ENCODE data around the gene BBS9.

Gene BBS9

DNA sequence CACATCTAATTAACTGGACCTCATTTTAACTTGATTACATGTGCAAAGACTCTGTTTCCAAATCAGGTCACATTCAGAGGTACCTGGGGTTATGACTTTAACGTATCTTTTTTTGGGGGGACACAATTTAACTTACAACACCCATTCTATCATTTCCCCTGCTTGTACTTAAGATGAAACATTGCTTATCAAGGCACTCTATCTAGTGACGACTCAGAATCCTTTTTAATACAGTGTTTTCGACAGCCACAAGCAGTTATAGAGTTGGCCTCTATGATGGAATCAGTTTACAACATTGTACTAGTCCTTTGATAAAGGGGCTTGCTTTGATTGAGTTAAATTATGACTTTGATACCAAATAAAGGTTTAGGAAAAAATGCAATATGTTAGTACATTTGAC, 22.7 kb downstream of the BBS9 start:
- TF ChIP-seq, protein P1, sequence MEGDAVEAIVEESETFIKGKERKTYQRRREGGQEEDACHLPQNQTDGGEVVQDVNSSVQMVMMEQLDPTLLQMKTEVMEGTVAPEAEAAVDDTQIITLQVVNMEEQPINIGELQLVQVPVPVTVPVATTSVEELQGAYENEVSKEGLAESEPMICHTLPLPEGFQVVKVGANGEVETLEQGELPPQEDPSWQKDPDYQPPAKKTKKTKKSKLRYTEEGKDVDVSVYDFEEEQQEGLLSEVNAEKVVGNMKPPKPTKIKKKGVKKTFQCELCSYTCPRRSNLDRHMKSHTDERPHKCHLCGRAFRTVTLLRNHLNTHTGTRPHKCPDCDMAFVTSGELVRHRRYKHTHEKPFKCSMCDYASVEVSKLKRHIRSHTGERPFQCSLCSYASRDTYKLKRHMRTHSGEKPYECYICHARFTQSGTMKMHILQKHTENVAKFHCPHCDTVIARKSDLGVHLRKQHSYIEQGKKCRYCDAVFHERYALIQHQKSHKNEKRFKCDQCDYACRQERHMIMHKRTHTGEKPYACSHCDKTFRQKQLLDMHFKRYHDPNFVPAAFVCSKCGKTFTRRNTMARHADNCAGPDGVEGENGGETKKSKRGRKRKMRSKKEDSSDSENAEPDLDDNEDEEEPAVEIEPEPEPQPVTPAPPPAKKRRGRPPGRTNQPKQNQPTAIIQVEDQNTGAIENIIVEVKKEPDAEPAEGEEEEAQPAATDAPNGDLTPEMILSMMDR (IDR thresholded peaks at IDR 0.05) = no peak
- TF ChIP-seq ZFX (IDR thresholded peaks at IDR 0.05; ENCODE audit: borderline replicate concordance) = no peak
- H3K27ac ChIP-seq = no peak overlapping the region

DNA sequence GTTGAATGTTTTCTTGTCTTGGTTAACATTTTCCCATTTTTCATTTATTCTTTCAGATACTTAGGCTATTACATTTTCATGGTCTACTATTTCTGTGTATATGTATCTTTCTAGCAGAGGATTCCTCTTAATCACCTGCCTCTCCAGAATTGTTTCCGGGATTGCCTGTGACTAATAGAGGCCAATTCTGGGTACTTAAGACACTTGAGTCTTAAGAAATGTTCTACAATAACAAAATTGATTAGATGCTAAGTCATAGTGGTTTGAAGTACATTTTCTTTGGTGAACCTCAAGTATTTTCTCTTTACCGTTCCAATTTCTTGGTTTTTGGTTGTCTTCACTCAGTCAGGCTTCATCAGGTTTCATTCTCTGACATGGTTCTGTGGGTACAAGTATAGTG, 26.4 kb downstream of the BBS9 start:
- TF ChIP-seq, protein P1 (IDR thresholded peaks at IDR 0.05) = no peak
- TF ChIP-seq ZFX (IDR thresholded peaks at IDR 0.05; ENCODE audit: borderline replicate concordance) = no peak
- H3K27ac ChIP-seq = no peak overlapping the region

DNA sequence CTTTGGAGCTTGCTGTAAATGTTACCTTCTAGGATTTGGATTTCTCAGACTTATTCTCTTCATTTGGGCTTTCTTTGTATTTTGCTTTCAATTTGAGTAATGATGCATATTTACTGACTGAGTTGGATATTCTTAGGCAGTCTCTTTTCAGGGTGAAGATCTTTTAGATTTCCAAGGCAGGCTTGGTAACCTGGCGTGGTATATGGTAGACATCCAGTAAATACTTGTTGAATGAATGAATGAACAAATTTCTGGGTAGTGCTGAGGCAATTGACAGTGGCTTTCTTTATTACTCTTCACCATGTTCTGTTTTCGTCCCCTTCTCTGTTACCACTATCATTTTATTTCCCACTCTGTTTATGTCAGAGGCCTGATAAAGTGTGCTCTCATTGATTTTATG, 27.1 kb downstream of the BBS9 start:
- H3K27ac ChIP-seq = no peak overlapping the region
- TF ChIP-seq, protein P1 (IDR thresholded peaks at IDR 0.05) = no peak
- no peak for TF ChIP-seq ZFX (IDR thresholded peaks at IDR 0.05; ENCODE audit: borderline replicate concordance)

DNA sequence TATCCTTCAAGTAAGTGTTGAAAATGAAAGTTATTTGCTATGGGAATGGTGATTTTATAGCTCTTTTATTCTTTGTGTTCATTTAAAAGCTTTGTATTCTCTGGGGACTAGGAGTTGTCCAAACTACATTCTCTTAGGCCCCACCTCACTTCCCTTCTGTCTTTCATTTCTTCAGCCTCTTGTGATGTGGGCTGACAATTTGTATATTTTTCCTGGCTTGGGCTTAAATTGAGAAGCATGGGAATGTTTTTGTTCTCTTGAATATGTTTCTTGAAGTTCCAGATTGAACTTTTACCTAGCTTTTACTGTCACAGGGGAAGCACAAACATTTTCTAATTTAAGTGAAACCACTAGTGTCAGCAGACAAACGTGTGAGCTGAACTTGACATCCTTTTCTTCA, 27.9 kb downstream of the BBS9 start:
- no peak overlapping the region for H3K27ac ChIP-seq
- TF ChIP-seq, protein P1 (IDR thresholded peaks at IDR 0.05) = no peak
- TF ChIP-seq ZFX (IDR thresholded peaks at IDR 0.05; ENCODE audit: borderline replicate concordance) = no peak

DNA sequence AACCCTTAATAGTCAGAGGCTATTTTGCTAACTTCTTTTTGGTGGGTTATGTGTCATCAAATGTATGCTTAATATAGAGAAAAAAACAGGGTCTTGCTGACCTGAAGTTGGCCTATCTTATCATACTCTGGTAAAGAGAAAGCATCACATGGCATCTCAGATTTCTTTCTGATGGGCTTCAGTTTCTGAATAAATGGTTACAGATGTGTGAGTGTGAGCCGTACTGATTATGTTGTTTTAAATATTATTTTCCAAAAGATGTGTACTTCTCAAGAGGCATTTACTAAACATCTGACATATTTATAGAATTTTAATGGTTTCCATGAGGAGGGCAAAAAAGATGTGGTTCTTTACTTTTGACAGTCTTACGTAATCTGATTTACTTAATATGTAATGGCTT, 28.4 kb downstream of the BBS9 start:
- no peak for TF ChIP-seq ZFX (IDR thresholded peaks at IDR 0.05; ENCODE audit: borderline replicate concordance)
- TF ChIP-seq, protein P1 (IDR thresholded peaks at IDR 0.05) = no peak
- H3K27ac ChIP-seq = no peak overlapping the region

DNA sequence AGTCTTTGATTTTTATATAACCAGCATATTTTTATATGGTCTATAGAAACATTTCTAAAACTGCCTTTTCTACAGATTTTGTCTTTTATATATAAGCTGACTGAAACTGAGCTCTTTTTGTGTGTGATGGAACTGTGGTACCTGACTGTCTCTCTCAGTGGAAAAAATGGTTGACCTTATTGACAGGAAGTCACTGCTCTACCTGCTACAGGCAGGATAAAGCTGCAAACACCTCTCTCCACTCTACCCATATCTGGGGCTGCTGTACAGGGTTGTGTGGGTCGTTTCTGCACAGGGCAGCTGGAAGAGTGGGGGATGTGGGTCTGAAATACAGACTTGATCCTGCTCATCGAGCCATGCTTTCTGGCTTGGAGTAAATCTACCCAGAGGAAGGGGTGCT, 48.5 kb downstream of the BBS9 start:
- no peak overlapping the region for H3K27ac ChIP-seq
- no peak for TF ChIP-seq ZFX (IDR thresholded peaks at IDR 0.05; ENCODE audit: borderline replicate concordance)
- TF ChIP-seq, protein P1 (IDR thresholded peaks at IDR 0.05) = no peak

DNA sequence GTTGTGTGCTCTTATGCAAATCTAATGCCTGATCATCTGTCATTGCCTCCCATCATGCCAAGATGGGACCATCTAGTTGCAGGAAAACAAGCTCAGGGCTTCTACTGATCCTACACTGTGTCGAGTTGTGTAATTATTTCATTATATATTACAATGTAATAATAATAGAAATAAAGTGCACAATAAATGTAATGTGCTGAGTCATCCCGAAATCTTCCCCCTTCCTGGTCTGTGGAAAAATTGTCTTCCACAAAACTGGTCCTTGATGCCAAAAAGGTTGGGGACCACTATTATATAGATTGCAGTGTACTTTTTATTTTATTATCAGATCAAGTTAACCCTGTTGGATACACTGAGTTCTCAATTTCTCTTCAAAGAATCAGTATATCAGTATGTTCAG, 50.2 kb downstream of the BBS9 start:
- TF ChIP-seq, protein P1 (IDR thresholded peaks at IDR 0.05) = no peak
- TF ChIP-seq ZFX (IDR thresholded peaks at IDR 0.05; ENCODE audit: borderline replicate concordance) = no peak
- no peak overlapping the region for H3K27ac ChIP-seq
